ENCODE measurements around the gene SMURF2.

The SMURF2 gene

DNA sequence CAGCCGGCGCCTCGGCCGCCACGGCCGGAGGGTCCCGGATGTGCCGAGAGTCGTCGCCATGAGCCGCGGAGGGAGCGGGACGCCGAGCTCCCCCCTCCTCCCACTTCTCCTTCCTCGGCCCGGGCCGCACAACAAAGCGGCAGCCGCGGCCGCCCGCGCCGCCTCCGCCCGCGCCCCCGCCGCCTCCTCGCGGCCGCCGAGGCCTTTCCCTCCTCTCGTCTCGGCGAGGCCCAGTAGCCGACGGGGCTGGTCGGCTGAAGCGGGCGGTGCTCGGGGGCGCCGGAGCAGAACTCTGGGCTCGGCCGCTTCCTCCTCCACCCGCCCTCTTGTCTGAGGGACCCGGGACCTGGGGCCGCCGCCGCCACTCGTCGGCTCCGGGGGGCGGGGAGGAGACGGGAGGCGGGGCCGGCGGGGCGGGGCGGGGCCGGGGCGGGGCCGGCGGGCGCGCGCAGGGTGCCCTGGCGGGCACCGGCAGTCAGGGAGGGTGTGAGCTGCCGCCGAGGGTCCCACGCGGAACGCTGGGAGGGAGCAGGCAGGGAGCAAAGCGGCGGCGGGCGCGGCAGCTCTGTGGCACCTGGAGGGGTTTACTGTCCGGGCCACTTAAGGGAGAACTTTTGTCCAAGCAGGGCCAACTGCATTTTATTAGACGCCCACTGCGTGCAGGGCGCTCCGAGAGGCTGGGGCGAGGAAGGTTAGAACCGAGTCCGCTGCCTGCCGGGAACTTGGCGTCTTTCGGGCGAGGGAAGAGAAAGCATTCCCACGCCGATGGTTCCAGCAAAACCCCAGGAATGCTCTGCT, at the start of gene SMURF2:
SMURF2 (minus strand) TSS at position 332 of the 798 bp plus-strand sequence. CDS start 427 bp downstream, outside the sequence.
- peak within 1 kb of the TSS; percentile 87 for H3K4me3 ChIP-seq (ENCODE audit: control insufficient read depth, low read depth, low read length)
- no peak for DNase-seq (ENCODE audit: low read depth)
- TF ChIP-seq, protein P1, sequence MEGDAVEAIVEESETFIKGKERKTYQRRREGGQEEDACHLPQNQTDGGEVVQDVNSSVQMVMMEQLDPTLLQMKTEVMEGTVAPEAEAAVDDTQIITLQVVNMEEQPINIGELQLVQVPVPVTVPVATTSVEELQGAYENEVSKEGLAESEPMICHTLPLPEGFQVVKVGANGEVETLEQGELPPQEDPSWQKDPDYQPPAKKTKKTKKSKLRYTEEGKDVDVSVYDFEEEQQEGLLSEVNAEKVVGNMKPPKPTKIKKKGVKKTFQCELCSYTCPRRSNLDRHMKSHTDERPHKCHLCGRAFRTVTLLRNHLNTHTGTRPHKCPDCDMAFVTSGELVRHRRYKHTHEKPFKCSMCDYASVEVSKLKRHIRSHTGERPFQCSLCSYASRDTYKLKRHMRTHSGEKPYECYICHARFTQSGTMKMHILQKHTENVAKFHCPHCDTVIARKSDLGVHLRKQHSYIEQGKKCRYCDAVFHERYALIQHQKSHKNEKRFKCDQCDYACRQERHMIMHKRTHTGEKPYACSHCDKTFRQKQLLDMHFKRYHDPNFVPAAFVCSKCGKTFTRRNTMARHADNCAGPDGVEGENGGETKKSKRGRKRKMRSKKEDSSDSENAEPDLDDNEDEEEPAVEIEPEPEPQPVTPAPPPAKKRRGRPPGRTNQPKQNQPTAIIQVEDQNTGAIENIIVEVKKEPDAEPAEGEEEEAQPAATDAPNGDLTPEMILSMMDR (IDR thresholded peaks at IDR 0.05; ENCODE audit: control insufficient read depth, insufficient read depth, low read depth, low read length, missing control alignments): no peak

DNA sequence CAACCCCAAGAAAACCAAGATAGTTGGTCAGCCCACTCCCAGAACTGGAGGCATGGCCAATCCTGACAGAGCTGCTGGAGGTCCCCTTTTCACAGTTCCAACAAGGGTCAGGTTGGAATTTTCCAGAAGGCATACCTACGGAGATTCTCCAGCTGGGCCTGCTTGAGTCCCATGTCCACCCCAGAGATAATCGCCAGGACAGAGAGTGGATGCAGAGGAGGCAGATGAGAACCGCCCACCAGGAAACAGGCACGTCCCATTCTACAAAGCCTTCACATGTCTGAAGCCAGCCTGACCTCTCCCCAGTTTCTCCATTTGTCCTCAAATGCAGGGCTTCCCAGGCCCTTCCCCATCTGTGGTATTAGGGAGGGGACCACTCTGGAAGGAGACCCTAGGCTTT, 47.4 kb upstream of the SMURF2 start:
- H3K4me3 ChIP-seq (ENCODE audit: control insufficient read depth, low read depth, low read length): no peak overlapping the region
- TF ChIP-seq, protein P1 (IDR thresholded peaks at IDR 0.05; ENCODE audit: control insufficient read depth, insufficient read depth, low read depth, low read length, missing control alignments): no peak
- no peak for DNase-seq (ENCODE audit: low read depth)

DNA sequence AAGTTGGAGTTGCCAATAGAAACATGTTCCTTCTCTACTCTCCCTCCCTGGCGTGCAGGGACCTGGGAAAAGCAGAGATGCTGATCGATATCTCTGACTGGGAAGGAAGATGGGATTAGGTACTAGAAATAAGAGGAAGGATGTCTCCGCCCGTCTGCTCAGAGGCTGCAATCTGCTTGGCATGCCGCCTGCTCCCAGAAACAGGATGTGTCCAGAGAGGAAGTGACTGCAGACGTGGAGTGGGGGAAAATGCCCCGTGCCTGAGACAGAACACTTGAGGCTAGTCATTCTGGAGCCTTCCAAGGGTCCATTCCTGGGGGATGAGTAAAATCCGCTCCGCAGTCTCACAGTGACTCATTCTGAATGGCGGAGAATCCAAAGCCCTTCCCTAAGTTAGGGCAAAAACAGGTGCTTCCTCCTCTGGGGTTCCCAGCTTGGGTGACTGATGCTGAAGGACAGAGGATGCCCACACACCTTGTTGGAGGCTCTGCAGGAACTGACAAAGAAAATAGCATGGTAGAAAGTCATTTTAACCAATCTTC, 45.0 kb upstream of the SMURF2 start:
- no peak overlapping the region for H3K4me3 ChIP-seq (ENCODE audit: control insufficient read depth, low read depth, low read length)
- TF ChIP-seq, protein P1 (IDR thresholded peaks at IDR 0.05; ENCODE audit: control insufficient read depth, insufficient read depth, low read depth, low read length, missing control alignments): no peak
- peak; percentile 97 for DNase-seq (ENCODE audit: low read depth)

GRCh38 chr17:64706224-64707049, 44.3 kb upstream of the SMURF2 start:
- no peak overlapping the region for H3K4me3 ChIP-seq (ENCODE audit: control insufficient read depth, low read depth, low read length)
- TF ChIP-seq, protein P1 (IDR thresholded peaks at IDR 0.05; ENCODE audit: control insufficient read depth, insufficient read depth, low read depth, low read length, missing control alignments): no peak
- no peak for DNase-seq (ENCODE audit: low read depth)

DNA sequence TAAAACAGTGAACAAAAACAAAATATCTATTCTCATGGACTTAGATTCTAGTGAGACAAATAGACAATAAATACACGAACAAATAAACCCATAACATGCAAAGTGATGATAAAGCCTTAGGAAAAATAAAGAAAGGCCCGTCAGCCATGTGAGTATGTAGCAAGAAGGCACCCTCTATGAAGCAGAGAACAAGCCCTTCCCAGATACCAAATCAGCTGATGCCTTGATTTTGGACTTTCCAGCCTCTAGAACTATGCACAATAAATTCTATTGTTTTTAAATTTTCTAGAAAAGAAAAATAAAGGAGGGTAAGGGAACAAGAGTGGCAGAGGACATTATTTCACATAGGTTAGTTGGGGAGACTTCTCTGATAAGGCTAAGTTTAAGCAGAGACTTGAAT, 40.7 kb upstream of the SMURF2 start:
- H3K4me3 ChIP-seq (ENCODE audit: control insufficient read depth, low read depth, low read length): no peak overlapping the region
- DNase-seq (ENCODE audit: low read depth): no peak
- TF ChIP-seq, protein P1 (IDR thresholded peaks at IDR 0.05; ENCODE audit: control insufficient read depth, insufficient read depth, low read depth, low read length, missing control alignments): no peak

- TF ChIP-seq, protein P1 (IDR thresholded peaks at IDR 0.05; ENCODE audit: control insufficient read depth, insufficient read depth, low read depth, low read length, missing control alignments): no peak
- H3K4me3 ChIP-seq (ENCODE audit: control insufficient read depth, low read depth, low read length): no peak overlapping the region
- DNase-seq (ENCODE audit: low read depth): no peak
Observed at GRCh38 chr17:64698725-64699124, 36.6 kb upstream of the SMURF2 start.
